Vagina (tissue), 2 donors: ENCODE results near the gene RNF167. TPM values are rescaled to one million over a fixed set of nuclear protein-coding genes. Genes with fewer than 3 reads are reported as not detected.

Experiments used
- DNase-seq, 2 donors: peaks; one replicate each; pipeline ENCODE4 v3.0.0-alpha.2; 2017; ENCODE audit errors: extremely low spot score in 2 of 2
- H3K27ac ChIP-seq: fragments of 200-600 bp; sonication (generic); one replicate; pipeline ENCODE4 v1.5.1; 2019
- H3K27me3 ChIP-seq: fragments of 200-600 bp; sonication (generic); one replicate; pipeline ENCODE4 v1.5.1; 2019
- H3K36me3 ChIP-seq, 2 donors: fragments of 200-600 bp; sonication (generic); one replicate each; pipeline ENCODE4 v1.5.1; 2017 to 2019
- H3K4me1 ChIP-seq: fragments of 200-600 bp; sonication (generic); one replicate; pipeline ENCODE4 v1.5.1; 2019
- H3K4me3 ChIP-seq, 2 donors: fragments of 200-600 bp; sonication (generic); 1 replicate in 1 of 2; 2 replicates in 1 of 2; pipeline ENCODE4 v1.5.1; 2016 to 2019
- H3K9me3 ChIP-seq: fragments of 200-600 bp; sonication (generic); one replicate; pipeline ENCODE4 v1.5.1; 2019
- CTCF ChIP-seq, 3 experiments: fragments of 450-650 bp in 2 of 3; fragments of 200-600 bp in 1 of 3; sonication (generic) in 1 of 3; IDR thresholded peaks; one replicate each; pipeline ENCODE4 v1.5.1; 2017 to 2019; ENCODE audit warnings: antibody characterized with exemption in 3 of 3, mild to moderate bottlenecking in 2 of 3, moderate library complexity in 2 of 3
- POLR2A ChIP-seq, 2 donors: fragments of 450-650 bp; IDR thresholded peaks; one replicate each; pipeline ENCODE4 v1.6.1; 2017; ENCODE audit warnings: antibody characterized with exemption in 2 of 2, mild to moderate bottlenecking in 2 of 2, moderate library complexity in 2 of 2
- POLR2AphosphoS5 ChIP-seq, 2 donors: sonication (generic); formaldehyde crosslinking; IDR thresholded peaks; one replicate each; pipeline ENCODE4 v1.9.0; 2017; ENCODE audit warnings: antibody characterized with exemption in 2 of 2, mild to moderate bottlenecking in 2 of 2, low read depth in 1 of 2; ENCODE audit not compliant: insufficient read depth in 1 of 2
- intact Hi-C: fragments of 100-400 bp; cut with DNase I; formaldehyde crosslinking; loops from one replicate; pipeline ENCODE4 v1.15.1; 2023
- total RNA-seq: library from RNA; depleted of rRNA; stranded (reverse); fragments of >200 nt; gene quantifications from one replicate; pipeline ENCODE4 v1.2.3, GENCODE V29; 2016

Gene RNF167
- total RNA-seq, 1 donor from 2014 or later: 54.3 TPM

- Histone ChIP-seq H3K27me3 (no peaks in the 10 kb centered on the region), H3K4me3 (peak overlapping the region; percentile 91 to 99), H3K4me1 (peaks cover 40% of the 10 kb centered on the region), H3K9me3 (no peaks in the 10 kb centered on the region), H3K36me3 (peaks cover 0 to 30% of the 10 kb centered on the region in 2 donors), H3K27ac (peak overlapping the region; percentile 95)
- DNase-seq: no peak
- TF ChIP-seq POLR2A (IDR thresholded peaks at IDR 0.05) (peak in 1 of 2 donors; percentile 19), CTCF (IDR thresholded peaks at IDR 0.05) (no peak), POLR2AphosphoS5 (IDR thresholded peaks at IDR 0.05; ENCODE audit: insufficient read depth in 1 of 2, low read depth in 1 of 2) (peak in 1 of 2 donors; percentile 72)
- intact Hi-C loops: loop anchor here (5.0 kb wide), 1 partner anchor 50 kb away; the partner anchor contains the start of genes INCA1 and KIF1C
Measured at GRCh38 chr17:4947411-4948165, 7.5 kb downstream of the RNF167 start.

GRCh38 chr17:4948166-4948930, 8.3 kb downstream of the RNF167 start, which contains the start of gene PFN1:
TSS of gene PFN1 (minus strand) at chr17:4948530. CDS start at chr17:4948394, 136 bp downstream.
- Histone ChIP-seq H3K4me3 (peak within 1 kb of the TSS; percentile 91 to 99), H3K27me3 (no peaks in the 10 kb centered on the region), H3K9me3 (no peaks in the 10 kb centered on the region), H3K36me3 (peaks cover 0 to 22% of the 10 kb centered on the region in 2 donors), H3K4me1 (peaks cover 40% of the 10 kb centered on the region), H3K27ac (peak within 1 kb of the TSS; percentile 95)
- TF ChIP-seq POLR2AphosphoS5 (IDR thresholded peaks at IDR 0.05; ENCODE audit: insufficient read depth in 1 of 2, low read depth in 1 of 2) (peak; percentile 49 to 56), CTCF (IDR thresholded peaks at IDR 0.05) (no peak), POLR2A (IDR thresholded peaks at IDR 0.05) (peak in 1 of 2 donors; percentile 93)
- intact Hi-C loops: loop anchor here (5.0 kb wide), 1 partner anchor 49 kb away; the partner anchor contains the start of genes INCA1 and KIF1C
- no peak for DNase-seq

- TF ChIP-seq POLR2AphosphoS5 (IDR thresholded peaks at IDR 0.05; ENCODE audit: insufficient read depth in 1 of 2, low read depth in 1 of 2) (no peak), POLR2A (IDR thresholded peaks at IDR 0.05) (peak in 1 of 2 donors; percentile 55)
- no peaks in the 10 kb centered on the region for H3K9me3 ChIP-seq
- intact Hi-C loops: loop anchor here (5.0 kb wide), 1 partner anchor 48 kb away; the partner anchor contains the start of genes INCA1 and KIF1C
- DNase-seq: no peak
- H3K36me3 ChIP-seq: peaks cover 0 to 20% of the 10 kb centered on the region in 2 donors
- no peaks in the 10 kb centered on the region for H3K27me3 ChIP-seq
- peak overlapping the region; percentile 95 for H3K27ac ChIP-seq
- peak overlapping the region; percentile 91 to 99 for H3K4me3 ChIP-seq
- H3K4me1 ChIP-seq: peaks cover 45% of the 10 kb centered on the region
Measured at GRCh38 chr17:4948931-4949320, 8.9 kb downstream of the RNF167 start.

- Histone ChIP-seq H3K27ac (peak overlapping the region; percentile 95), H3K36me3 (peaks cover 0 to 17% of the 10 kb centered on the region in 2 donors), H3K4me3 (peak overlapping the region; percentile 91 to 99), H3K27me3 (no peaks in the 10 kb centered on the region), H3K4me1 (peaks cover 41% of the 10 kb centered on the region), H3K9me3 (no peaks in the 10 kb centered on the region)
- no peak for DNase-seq
- TF ChIP-seq POLR2AphosphoS5 (IDR thresholded peaks at IDR 0.05; ENCODE audit: insufficient read depth in 1 of 2, low read depth in 1 of 2) (peak in 1 of 2 donors; percentile 61), POLR2A (IDR thresholded peaks at IDR 0.05) (no peak), CTCF (IDR thresholded peaks at IDR 0.05) (no peak)
- intact Hi-C loops: loop anchor here (5.0 kb wide), 1 partner anchor 48 kb away; the partner anchor contains the start of genes INCA1 and KIF1C
Measured at GRCh38 chr17:4949321-4950074, 9.4 kb downstream of the RNF167 start.
